NB4 (cell line): Measurements from ENCODE around the gene OSBP2.

Source experiments
- CTCF ChIP-seq: IDR thresholded peaks from one replicate; pipeline ENCODE4 v1.5.1; 2012; ENCODE audit warnings: low read depth, low read length
- MYC ChIP-seq: IDR thresholded peaks from 2 replicates; pipeline ENCODE4 v1.6.1; 2011; ENCODE audit warnings: low read depth, low read length
- POLR2A ChIP-seq: IDR thresholded peaks from 2 replicates; pipeline ENCODE4 v1.6.1; 2011; ENCODE audit warnings: mild to moderate bottlenecking; ENCODE audit not compliant: insufficient read length; ENCODE audit errors: extremely low read depth
- TF ChIP-seq, protein P1 (sequence below): IDR thresholded peaks from 2 replicates; pipeline ENCODE4 v1.6.1; 2011; ENCODE audit warnings: low read depth, low read length

GRCh38 chr22:30824711-30825110 is 130.0 kb downstream of the OSBP2 start:
- TF ChIP-seq POLR2A (no peak), CTCF (no peak), MYC (no peak)
- TF ChIP-seq, protein P1, sequence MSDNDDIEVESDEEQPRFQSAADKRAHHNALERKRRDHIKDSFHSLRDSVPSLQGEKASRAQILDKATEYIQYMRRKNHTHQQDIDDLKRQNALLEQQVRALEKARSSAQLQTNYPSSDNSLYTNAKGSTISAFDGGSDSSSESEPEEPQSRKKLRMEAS: no peak
